HCT116 (cell line): Measurements from ENCODE around the gene MSI2. TPM values are rescaled to one million over a fixed set of nuclear protein-coding genes. Genes with fewer than 3 reads are reported as not detected.

Source experiments
- ATAC-seq: fragments of 200-7000 bp; cut with Tn5 transposase; 2 replicates; pipeline ENCODE4 v1.9.1; 2020; ENCODE audit warnings: mild to moderate bottlenecking, moderate library complexity
- BruUV-seq: library from RNA; stranded (reverse); fragments of 400-500 nt; replicated peaks from 2 replicates; lab custom pipeline; 2021; lab: Mats Ljungman, UMichigan
- CTCF ChIA-PET: fragments of 300-600 bp; sonication (Branson Sonifier 250); formaldehyde crosslinking; loops from one replicate; lab custom pipeline; 2021; ENCODE audit warnings: antibody characterized with exemption; lab: Charles Lee
- POLR2A ChIA-PET: fragments of 300-600, 350-600 bp; sonication (Branson Sonifier 250); formaldehyde crosslinking; loops from one replicate; lab custom pipeline; 2021; ENCODE audit warnings: antibody characterized with exemption; lab: Charles Lee
- RAD21 ChIA-PET, 2 experiments: fragments of 300-600 bp; sonication (Branson Sonifier 250); formaldehyde crosslinking; loops; one replicate each; lab custom pipeline; 2023; ENCODE audit warnings: low total read pairs in 2 of 2; ENCODE audit not compliant: uncharacterized antibody in 2 of 2, unreplicated experiment in 2 of 2, low non-redundant PET in 1 of 2; lab: Charles Lee
- DNase-seq: peaks from one replicate; pipeline ENCODE4 v3.0.0-alpha.2; 2010; ENCODE audit warnings: low read depth, low spot score
- H2AFZ ChIP-seq: fragments of 200-600 bp; shearing (Covaris generic), sonication (generic); 2 replicates; pipeline ENCODE4 v1.6.1; 2017; ENCODE audit warnings: low read depth, mixed run types, mixed read lengths, antibody characterized with exemption, low read length; ENCODE audit not compliant: poor library complexity, severe bottlenecking
- H3K27ac ChIP-seq: 2 replicates; pipeline ENCODE4 v1.5.1; 2012; ENCODE audit warnings: low read depth, low read length
- H3K27me3 ChIP-seq: fragments of 200-600 bp; sonication (generic); 2 replicates; pipeline ENCODE4 v1.6.1; 2016; ENCODE audit warnings: mixed run types, low read length, mixed read lengths; ENCODE audit not compliant: insufficient read depth
- H3K36me3 ChIP-seq, 2 experiments: fragments of 200-500 bp in 1 of 2; fragments of 200-600 bp in 1 of 2; sonication (Bioruptor generic) in 1 of 2; sonication (generic) in 1 of 2; 2 replicates each; pipeline versions ENCODE4 v1.5.1 to v1.6.1; 2014 to 2016; ENCODE audit warnings: low read length in 2 of 2, inconsistent platforms in 1 of 2, mixed read lengths in 1 of 2, mixed run types in 1 of 2; ENCODE audit not compliant: insufficient read depth in 2 of 2, control insufficient read depth in 1 of 2
- H3K4me1 ChIP-seq, 2 experiments: fragments of 200-600 bp in 1 of 2; sonication (generic) in 1 of 2; 2 replicates each; pipeline versions ENCODE4 v1.5.1 to v1.6.1; 2012 to 2017; ENCODE audit warnings: low read length in 2 of 2, inconsistent platforms in 1 of 2, mild to moderate bottlenecking in 1 of 2, mixed read lengths in 1 of 2, mixed run types in 1 of 2, moderate library complexity in 1 of 2; ENCODE audit not compliant: insufficient read depth in 2 of 2, control insufficient read depth in 1 of 2
- H3K4me2 ChIP-seq: fragments of 200-600 bp; sonication (generic); 2 replicates; pipeline ENCODE4 v1.6.1; 2017; ENCODE audit warnings: mixed run types, low read length, mixed read lengths
- H3K4me3 ChIP-seq, 2 experiments: fragments of 200-600 bp in 1 of 2; sonication (generic) in 1 of 2; replicated peaks in 1 of 2; 2 replicates each; pipeline ENCODE4 v1.5.1; 2011 to 2016; ENCODE audit warnings: low read length in 2 of 2, control low read depth in 1 of 2, low read depth in 1 of 2, mild to moderate bottlenecking in 1 of 2, mixed read lengths in 1 of 2, mixed run types in 1 of 2
- H3K79me2 ChIP-seq: fragments of 200-600 bp; sonication (generic); 2 replicates; pipeline ENCODE4 v1.6.1; 2017; ENCODE audit warnings: mild to moderate bottlenecking, mixed run types, low read length, moderate library complexity, mixed read lengths; ENCODE audit not compliant: insufficient read depth
- H3K9ac ChIP-seq: fragments of 200-600 bp; sonication (generic); 2 replicates; pipeline ENCODE4 v1.6.1; 2016; ENCODE audit warnings: low read length, mixed read lengths
- H3K9me2 ChIP-seq: fragments of 200-600 bp; sonication (generic), shearing (Covaris generic); 2 replicates; pipeline ENCODE4 v1.6.1; 2017; ENCODE audit warnings: mixed run types, mild to moderate bottlenecking, moderate library complexity; ENCODE audit not compliant: insufficient read depth
- H3K9me3 ChIP-seq, 2 experiments: fragments of 200-500 bp in 1 of 2; fragments of 200-600 bp in 1 of 2; sonication (Bioruptor generic) in 1 of 2; sonication (generic) in 1 of 2; 2 replicates each; pipeline ENCODE4 v1.6.1; 2014 to 2017; ENCODE audit warnings: low read length in 2 of 2, mixed read lengths in 2 of 2, inconsistent platforms in 1 of 2, low read depth in 1 of 2, mild to moderate bottlenecking in 1 of 2, mixed run types in 1 of 2, moderate library complexity in 1 of 2; ENCODE audit not compliant: control insufficient read depth in 1 of 2, insufficient read depth in 1 of 2
- H4K20me1 ChIP-seq: fragments of 200-600 bp; sonication (generic), shearing (Covaris generic); 2 replicates; pipeline ENCODE4 v1.6.1; 2017; ENCODE audit warnings: mixed run types, mild to moderate bottlenecking, moderate library complexity; ENCODE audit not compliant: insufficient read depth
- CBX3 ChIP-seq: IDR thresholded peaks from 2 replicates; pipeline ENCODE4 v1.6.1; 2012; ENCODE audit warnings: low read depth
- CTCF ChIP-seq, 3 experiments: fragments of 200-600 bp in 1 of 3; sonication (generic) in 1 of 3; IDR thresholded peaks in 2 of 3; conservative IDR thresholded peaks in 1 of 3; 2 replicates each; pipeline ENCODE4 v1.5.1; 2012 to 2017; ENCODE audit warnings: low read depth in 2 of 3, low read length in 2 of 3, antibody characterized with exemption in 1 of 3, borderline replicate concordance in 1 of 3, control low read depth in 1 of 3, mild to moderate bottlenecking in 1 of 3, mixed read lengths in 1 of 3, mixed run types in 1 of 3, moderate library complexity in 1 of 3; ENCODE audit not compliant: insufficient read depth in 1 of 3
- EGR1 ChIP-seq: IDR thresholded peaks from 2 replicates; pipeline ENCODE4 v1.6.1; 2012; ENCODE audit warnings: low read depth
- FOSL1 ChIP-seq: IDR thresholded peaks from 2 replicates; pipeline ENCODE4 v1.6.1; 2012; ENCODE audit warnings: low read depth
- MAX ChIP-seq: IDR thresholded peaks from 2 replicates; pipeline ENCODE4 v1.6.1; 2012
- POLR2A ChIP-seq: IDR thresholded peaks from 2 replicates; pipeline ENCODE4 v1.7.0; 2011; ENCODE audit warnings: borderline replicate concordance; ENCODE audit not compliant: insufficient read depth, insufficient read length; ENCODE audit errors: extremely low read depth
- RAD21 ChIP-seq: IDR thresholded peaks from 2 replicates; pipeline ENCODE4 v1.6.1; 2012; ENCODE audit warnings: low read depth, mild to moderate bottlenecking
- SIN3A ChIP-seq: IDR thresholded peaks from 2 replicates; pipeline ENCODE4 v1.6.1; 2012; ENCODE audit warnings: low read depth
- SP1 ChIP-seq: IDR thresholded peaks from 2 replicates; pipeline ENCODE4 v1.6.1; 2012; ENCODE audit warnings: low read depth
- TCF7L2 ChIP-seq: IDR thresholded peaks from 2 replicates; pipeline ENCODE4 v1.7.0; 2011; ENCODE audit warnings: borderline replicate concordance, inconsistent platforms; ENCODE audit not compliant: insufficient read depth, insufficient read length; ENCODE audit errors: extremely low read depth
- ZBTB33 ChIP-seq: IDR thresholded peaks from 2 replicates; pipeline ENCODE4 v1.6.1; 2011; ENCODE audit warnings: mild to moderate bottlenecking, low read length, moderate library complexity; ENCODE audit not compliant: insufficient replicate concordance; ENCODE audit errors: extremely low read depth
- ZFX ChIP-seq: fragments of 450-650 bp; IDR thresholded peaks from 2 replicates; pipeline ENCODE4 v1.6.1; 2017
- ZNF274 ChIP-seq: fragments of 200-500 bp; sonication (Bioruptor generic); IDR thresholded peaks from 2 replicates; pipeline ENCODE4 v1.6.1; 2014; ENCODE audit warnings: mild to moderate bottlenecking, low read depth, low read length, inconsistent platforms
- intact Hi-C: fragments of 100-400 bp; cut with micrococcal nuclease; formaldehyde crosslinking; loops from 2 replicates; pipeline ENCODE4 v1.10.0; 2022
- total RNA-seq: library from RNA; stranded (reverse); gene quantifications from one replicate; pipeline ENCODE4 v1.2.1, GENCODE V29; 2021; ENCODE audit not compliant: unreplicated experiment

MSI2 gene
- total RNA-seq, 1 experiment from 2014 or later, result 137 TPM

- H4K20me1 ChIP-seq, result no peaks in the 10 kb centered on the region
- H3K36me3 ChIP-seq, result peaks cover 3 to 4% of the 10 kb centered on the region in 2 experiments; a peak in 2 of 4 replicates
- no TSS peak for BruUV-seq
- no peak overlapping the region for H3K27ac ChIP-seq
- CTCF ChIA-PET, result interaction anchor here (1.9 kb wide), 1 partner anchor 65 kb away, joined by 5 read pairs; no protein-coding TSS in a partner anchor
- DNase-seq (no peak), ATAC-seq (no peak)
- H3K4me2 ChIP-seq, result no peak overlapping the region
- no peaks in the 10 kb centered on the region for H3K9me2 ChIP-seq
- H3K9me3 ChIP-seq, result no peaks in the 10 kb centered on the region
- intact Hi-C loops, result no loop called here
- H2AFZ ChIP-seq, result no peak overlapping the region
- POLR2A ChIA-PET, result no interaction called here
- no peaks in the 10 kb centered on the region for H3K27me3 ChIP-seq
- RAD21 ChIA-PET, result no interaction called here
- TF ChIP-seq MAX (no peak), POLR2A (no peak), EGR1 (no peak), RAD21 (no peak), ZNF274 (no peak), ZBTB33 (no peak), ZFX (no peak), FOSL1 (no peak), TCF7L2 (no peak), SIN3A (no peak), SP1 (no peak), CTCF (IDR thresholded peaks at IDR 0.05 in 2 of 3, conservative IDR thresholded peaks at IDR 0.05 in 1 of 3; ENCODE audit: borderline replicate concordance in 1 of 3, insufficient read depth in 1 of 3, low read depth in 2 of 3, low read length in 2 of 3) (no peak), CBX3 (no peak)
- TF ChIP-seq, all 23 proteins: peak for 0
- H3K9ac ChIP-seq, result no peak overlapping the region
- no peak overlapping the region for H3K4me3 ChIP-seq
- H3K79me2 ChIP-seq, result peaks cover 14% of the 10 kb centered on the region; the same call in 1 of the 2 replicates
- peaks cover 16 to 19% of the 10 kb centered on the region in 2 experiments; a peak in 3 of 4 replicates for H3K4me1 ChIP-seq
Measured at GRCh38 chr17:57308543-57309186, 52.3 kb downstream of the MSI2 start.
